HG02840 (cell line): ENCODE data around the gene MASP1.
"Not testable (repeated sequence)": the region's sequence is repeated elsewhere in the genome, so short reads cannot be mapped to it uniquely, and the experiment has no call there.

ENCODE experiments used
- ATAC-seq: cut with Tn5 transposase; IDR thresholded peaks from one replicate; pipeline ENCODE4 v1.9.1; 2021; ENCODE audit warnings: mild to moderate bottlenecking, moderate library complexity, moderate number of reproducible peaks; ENCODE audit not compliant: unreplicated experiment, low FRiP score

The MASP1 gene

GRCh38 chr3:187236962-187237361 is 54.6 kb downstream of the MASP1 start:
- ATAC-seq: no peak

GRCh38 chr3:187230011-187230410 is 61.5 kb downstream of the MASP1 start:
- ATAC-seq: no peak

GRCh38 chr3:187228740-187229139 is 62.8 kb downstream of the MASP1 start:
- no peak for ATAC-seq

- no peak for ATAC-seq
Observed at GRCh38 chr3:187227658-187228258, 63.8 kb downstream of the MASP1 start.

GRCh38 chr3:187223799-187224198 is 67.7 kb downstream of the MASP1 start:
- ATAC-seq: no peak

GRCh38 chr3:187222801-187223200 is 68.7 kb downstream of the MASP1 start:
- ATAC-seq: no peak

- ATAC-seq: no peak
Observed at GRCh38 chr3:187215460-187215859, 76.1 kb downstream of the MASP1 start.

GRCh38 chr3:187213616-187214015 is 77.9 kb downstream of the MASP1 start:
- no peak for ATAC-seq

- no peak for ATAC-seq
Observed at GRCh38 chr3:187212705-187213104, 78.8 kb downstream of the MASP1 start.

- ATAC-seq: no peak
Observed at GRCh38 chr3:187212196-187212545, 79.4 kb downstream of the MASP1 start.

- no peak for ATAC-seq
Observed at GRCh38 chr3:187211532-187212195, 79.9 kb downstream of the MASP1 start.

- peak; percentile 79 for ATAC-seq
Observed at GRCh38 chr3:187210545-187211327, 80.8 kb downstream of the MASP1 start.

- no peak for ATAC-seq
Observed at GRCh38 chr3:187210091-187210490, 81.4 kb downstream of the MASP1 start.

GRCh38 chr3:187209491-187209890 is 82.0 kb downstream of the MASP1 start:
- ATAC-seq: no peak

GRCh38 chr3:187208159-187208558 is 83.4 kb downstream of the MASP1 start:
- no peak for ATAC-seq

GRCh38 chr3:187207624-187208023 is 83.9 kb downstream of the MASP1 start:
- no peak for ATAC-seq

GRCh38 chr3:187207062-187207461 is 84.5 kb downstream of the MASP1 start:
- ATAC-seq: no peak

- no peak for ATAC-seq
Observed at GRCh38 chr3:187205683-187206082, 85.9 kb downstream of the MASP1 start.

GRCh38 chr3:187199463-187200050 is 92.0 kb downstream of the MASP1 start:
- ATAC-seq: not testable (repeated sequence)

GRCh38 chr3:187198490-187198889 is 93.0 kb downstream of the MASP1 start:
- no peak for ATAC-seq

- no peak for ATAC-seq
Observed at GRCh38 chr3:187197335-187197649, 94.2 kb downstream of the MASP1 start, which contains the start of gene RTP1. RTP1 (plus strand) TSS chr3:187197486; CDS start chr3:187197516, 30 bp downstream.
